Fibroblast of skin of right quadriceps (primary cell): ENCODE data around the gene CCDC88C.

Experiments
- DNase-seq: peaks from one replicate; pipeline ENCODE4 v3.0.0-alpha.2; 2013

The CCDC88C gene

GRCh38 chr14:91397965-91398591, 19.5 kb downstream of the CCDC88C start:
- DNase-seq: no peak

GRCh38 chr14:91396959-91397815, 20.4 kb downstream of the CCDC88C start:
- no peak for DNase-seq

GRCh38 chr14:91396013-91396660, 21.5 kb downstream of the CCDC88C start:
- DNase-seq: no peak

- no peak for DNase-seq
Measured at GRCh38 chr14:91395466-91395865, 22.2 kb downstream of the CCDC88C start.

- DNase-seq: no peak
Measured at GRCh38 chr14:91394105-91395081, 23.2 kb downstream of the CCDC88C start.

GRCh38 chr14:91392623-91393303, 24.9 kb downstream of the CCDC88C start:
- DNase-seq: no peak

GRCh38 chr14:91390165-91390778, 27.3 kb downstream of the CCDC88C start:
- no peak for DNase-seq

GRCh38 chr14:91389150-91389549, 28.5 kb downstream of the CCDC88C start:
- DNase-seq: no peak

- no peak for DNase-seq
Measured at GRCh38 chr14:91388551-91388975, 29.1 kb downstream of the CCDC88C start.

GRCh38 chr14:91387951-91388381, 29.7 kb downstream of the CCDC88C start:
- DNase-seq: no peak

GRCh38 chr14:91387169-91387835, 30.3 kb downstream of the CCDC88C start:
- no peak for DNase-seq

- DNase-seq: no peak
Measured at GRCh38 chr14:91385697-91386096, 31.9 kb downstream of the CCDC88C start.

GRCh38 chr14:91385224-91385623, 32.4 kb downstream of the CCDC88C start:
- no peak for DNase-seq

GRCh38 chr14:91383439-91383838, 34.2 kb downstream of the CCDC88C start:
- DNase-seq: no peak

GRCh38 chr14:91381801-91382670, 35.6 kb downstream of the CCDC88C start:
- no peak for DNase-seq

GRCh38 chr14:91380610-91381371, 36.8 kb downstream of the CCDC88C start:
- DNase-seq: peak; percentile 69

- DNase-seq: no peak
Measured at GRCh38 chr14:91380123-91380522, 37.5 kb downstream of the CCDC88C start.

GRCh38 chr14:91379579-91379932, 38.1 kb downstream of the CCDC88C start:
- DNase-seq: no peak

- DNase-seq: no peak
Measured at GRCh38 chr14:91378930-91379578, 38.6 kb downstream of the CCDC88C start.
